HepG2 (cell line): ENCODE data around the gene TSPYL1. TPM values are rescaled to one million over a fixed set of nuclear protein-coding genes. Genes with fewer than 3 reads are reported as not detected.
A peak's percentile ranks its signal among the peaks of the same experiment; 100 is the strongest.

Experiments
- ATAC-seq: fragments of 200-7000 bp; cut with Tn5 transposase; 3 replicates; pipeline ENCODE4 v1.9.1; 2020; ENCODE audit warnings: mild to moderate bottlenecking, moderate library complexity
- BruUV-seq: library from RNA; stranded (reverse); fragments of 400-500 nt; replicated peaks from 2 replicates; lab custom pipeline; 2021; lab: Mats Ljungman, UMichigan
- CTCF ChIA-PET: fragments of 300-600 bp; formaldehyde crosslinking; extraction: SDS; loops from one replicate; lab custom pipeline; 2021; ENCODE audit warnings: low total read pairs, inconsistent platforms, low intra/inter-chr PET ratio; lab: Yijun Ruan, JAX
- POLR2A ChIA-PET: fragments of 350-600 bp; sonication (Branson Sonifier 250); formaldehyde crosslinking; loops from one replicate; lab custom pipeline; 2020; ENCODE audit warnings: antibody characterized with exemption, inconsistent platforms; lab: Yijun Ruan, JAX
- DNase-seq: peaks from one replicate; pipeline ENCODE4 v3.0.0-alpha.2; 2015; ENCODE audit warnings: low spot score
- FAIRE-seq: peaks from 3 replicates; lab custom pipeline; 2011; peaks lifted over from hg19 to GRCh38; lab: Jason Lieb, UNC
- H2AFZ ChIP-seq: one replicate; pipeline ENCODE4 v1.6.1; 2011; ENCODE audit warnings: low read length, inconsistent platforms
- H3K27ac ChIP-seq: fragments of 300-600 bp; 3 replicates; pipeline ENCODE4 v1.8.0; 2011; ENCODE audit warnings: mixed run types, mild to moderate bottlenecking, mixed read lengths, low read length, inconsistent platforms; ENCODE audit not compliant: insufficient read depth; ENCODE audit errors: extremely low read length
- H3K27me3 ChIP-seq, 2 experiments: fragments of 200-600 bp in 1 of 2; 2 replicates in 1 of 2; 3 replicates in 1 of 2; pipeline versions ENCODE4 v1.6.0 to v1.8.0; 2011; ENCODE audit warnings: low read length in 2 of 2, mild to moderate bottlenecking in 2 of 2, moderate library complexity in 2 of 2, inconsistent platforms in 1 of 2; ENCODE audit not compliant: insufficient read depth in 2 of 2, control insufficient read depth in 1 of 2
- H3K36me3 ChIP-seq, 2 experiments: fragments of 200-600 bp in 1 of 2; replicated peaks in 1 of 2; 2 replicates in 1 of 2; 3 replicates in 1 of 2; pipeline versions ENCODE4 v1.5.1 to v1.8.0; 2011; ENCODE audit warnings: low read length in 2 of 2, inconsistent platforms in 1 of 2; ENCODE audit not compliant: insufficient read depth in 2 of 2, control insufficient read depth in 1 of 2
- H3K4me1 ChIP-seq: 2 replicates; pipeline ENCODE4 v1.5.1; 2012; ENCODE audit warnings: low read length, inconsistent platforms; ENCODE audit not compliant: insufficient read depth
- H3K4me2 ChIP-seq: 2 replicates; pipeline ENCODE4 v1.6.0; 2011; ENCODE audit warnings: low read depth, low read length, inconsistent platforms
- H3K4me3 ChIP-seq, 3 experiments: fragments of 200-600 bp in 1 of 3; sonication (generic), shearing (Covaris generic) in 1 of 3; replicated peaks in 1 of 3; 2 replicates each; pipeline ENCODE4 v1.5.1; 2011 to 2016; ENCODE audit warnings: low read length in 3 of 3, inconsistent platforms in 2 of 3, low read depth in 2 of 3, mild to moderate bottlenecking in 2 of 3, control low read depth in 1 of 3, mixed read lengths in 1 of 3; ENCODE audit not compliant: insufficient read depth in 1 of 3
- H3K79me2 ChIP-seq: one replicate; pipeline ENCODE4 v1.6.1; 2011; ENCODE audit warnings: low read length, inconsistent platforms; ENCODE audit not compliant: insufficient read depth
- H3K9ac ChIP-seq: 2 replicates; pipeline ENCODE4 v1.6.0; 2011; ENCODE audit warnings: mild to moderate bottlenecking, low read depth, low read length, inconsistent platforms; ENCODE audit not compliant: insufficient read depth
- H3K9me3 ChIP-seq: 2 replicates; pipeline ENCODE4 v1.5.1; 2012; ENCODE audit warnings: mild to moderate bottlenecking, low read length
- H4K20me1 ChIP-seq: 2 replicates; pipeline ENCODE4 v1.6.0; 2011; ENCODE audit warnings: inconsistent platforms, mild to moderate bottlenecking, low read length, moderate library complexity; ENCODE audit not compliant: insufficient read depth
- AGO1 ChIP-seq: fragments of 200-400 bp; formaldehyde crosslinking; IDR thresholded peaks from 2 replicates; pipeline ENCODE4 v1.6.1; 2017; ENCODE audit warnings: mild to moderate bottlenecking, low read depth, low read length, moderate library complexity; ENCODE audit not compliant: poor library complexity, severe bottlenecking
- CEBPG ChIP-seq: IDR thresholded peaks from 2 replicates; pipeline ENCODE4 v1.6.1; 2016
- CREB1 ChIP-seq, 2 experiments: fragments of 450-650 bp in 1 of 2; IDR thresholded peaks; 2 replicates each; pipeline ENCODE4 v1.6.1; 2016 to 2017; ENCODE audit warnings: control low read depth in 1 of 2, mild to moderate bottlenecking in 1 of 2, missing compliant biosample characterization in 1 of 2, missing genetic modification characterization in 1 of 2
- HNF4G ChIP-seq, 2 experiments: sonication (generic) in 1 of 2; formaldehyde crosslinking in 1 of 2; IDR thresholded peaks; 2 replicates each; pipeline versions ENCODE4 v1.4.0 to v1.6.1; 2011 to 2020; ENCODE audit warnings: borderline replicate concordance in 2 of 2, low read depth in 2 of 2, mild to moderate bottlenecking in 2 of 2, low read length in 1 of 2, missing genetic modification reagents in 1 of 2, moderate library complexity in 1 of 2
- KDM5A ChIP-seq: fragments of 200-600 bp; sonication (generic); IDR thresholded peaks from 2 replicates; pipeline ENCODE4 v1.7.0; 2018; ENCODE audit warnings: antibody characterized with exemption, mild to moderate bottlenecking, low read length, borderline replicate concordance
- KLF11 ChIP-seq: IDR thresholded peaks from 2 replicates; pipeline ENCODE4 v1.6.1; 2016; ENCODE audit warnings: missing compliant biosample characterization
- MZF1 ChIP-seq: sonication (generic); formaldehyde crosslinking; IDR thresholded peaks from 2 replicates; pipeline ENCODE4 v1.8.1; 2023; ENCODE audit warnings: mild to moderate bottlenecking, missing genetic modification reagents, borderline replicate concordance
- NFRKB ChIP-seq: fragments of 450-650 bp; IDR thresholded peaks from 2 replicates; pipeline ENCODE4 v1.6.1; 2017
- RBFOX2 ChIP-seq: fragments of 200-400 bp; formaldehyde crosslinking; IDR thresholded peaks from 2 replicates; pipeline ENCODE4 v1.6.1; 2017; ENCODE audit warnings: low read depth, mild to moderate bottlenecking, low read length
- REPIN1 ChIP-seq: sonication (generic); formaldehyde crosslinking; IDR thresholded peaks from 2 replicates; pipeline ENCODE4 v1.8.0; 2022; ENCODE audit warnings: missing genetic modification reagents, low read depth, mild to moderate bottlenecking, borderline replicate concordance
- SOX5 ChIP-seq: IDR thresholded peaks from 2 replicates; pipeline ENCODE4 v1.6.1; 2016; ENCODE audit warnings: borderline replicate concordance
- TEAD3 ChIP-seq: optimal IDR thresholded peaks from 2 replicates; pipeline ENCODE3; 2016; ENCODE audit warnings: borderline replicate concordance
- ZFY ChIP-seq: sonication (generic); formaldehyde crosslinking; IDR thresholded peaks from 2 replicates; pipeline ENCODE4 v1.4.0; 2020; ENCODE audit warnings: missing genetic modification reagents
- ZFYVE20 ChIP-seq: sonication (generic); formaldehyde crosslinking; IDR thresholded peaks from 2 replicates; pipeline ENCODE4 v1.8.0; 2023; ENCODE audit warnings: low read depth, mild to moderate bottlenecking, moderate library complexity, missing genetic modification reagents, borderline replicate concordance
- ZNF335 ChIP-seq: sonication (generic); formaldehyde crosslinking; IDR thresholded peaks from 2 replicates; pipeline ENCODE4 v1.4.0; 2020; ENCODE audit warnings: missing genetic modification reagents
- ZNF441 ChIP-seq: sonication (generic); formaldehyde crosslinking; IDR thresholded peaks from 2 replicates; pipeline ENCODE4 v1.7.0; 2021; ENCODE audit warnings: missing genetic modification reagents, borderline replicate concordance
- ZNF652 ChIP-seq: IDR thresholded peaks from 2 replicates; pipeline ENCODE4 v1.6.1; 2016; ENCODE audit warnings: low read depth, borderline replicate concordance
- ZNF703 ChIP-seq: sonication (generic); formaldehyde crosslinking; IDR thresholded peaks from 2 replicates; pipeline ENCODE4 v1.5.1; 2020; ENCODE audit warnings: missing genetic modification reagents, mild to moderate bottlenecking, moderate library complexity, borderline replicate concordance
- ZNF780A ChIP-seq: sonication (generic); formaldehyde crosslinking; IDR thresholded peaks from 2 replicates; pipeline ENCODE4 v1.8.0; 2022; ENCODE audit warnings: mild to moderate bottlenecking, missing genetic modification reagents, moderate library complexity
- ZNF878 ChIP-seq: sonication (generic); formaldehyde crosslinking; IDR thresholded peaks from 2 replicates; pipeline ENCODE4 v1.8.1; 2023; ENCODE audit warnings: mild to moderate bottlenecking, missing genetic modification reagents, moderate library complexity
- WGBS: methylation state at CpG from one replicate; pipeline ENCODE4 v1.1.6; 2017; ENCODE audit warnings: low lambda C conversion rate; 5-methylcytosine and 5-hydroxymethylcytosine counted together
- in situ Hi-C: cut with HindIII; loops from 2 replicates; pipeline ENCODE4 v1.10.0; 2017; ENCODE audit warnings: low pct_unique_long_range_greater_than_20kb; ENCODE audit not compliant: extremely low pct_ligation_motif_present
- intact Hi-C: fragments of 100-400 bp; cut with micrococcal nuclease; formaldehyde crosslinking; loops from one replicate; pipeline ENCODE4 v1.10.0; 2022; ENCODE audit not compliant: unreplicated experiment
- polyA plus RNA-seq, 8 experiments: library from polyadenylated mRNA; depleted of rRNA in 3 of 8; stranded (reverse) in 7 of 8; unstranded in 1 of 8; fragments of >200 nt; fragmentation: Illumina TruSeq in 4 of 8; extraction: Trizol in 4 of 8; gene quantifications; 2 replicates each; pipeline versions ENCODE4 v1.2.1 to v1.2.3, GENCODE V29; 2011 to 2016; ENCODE audit warnings: low read depth in 4 of 8, missing spikeins in 1 of 8, mixed read lengths in 1 of 8; ENCODE audit not compliant: insufficient read depth in 1 of 8
- total RNA-seq, 5 experiments: library from RNA; depleted of rRNA; stranded (reverse); fragments of >200 nt; fragmentation: Illumina TruSeq; extraction: Trizol; gene quantifications; 2 replicates each; pipeline ENCODE4 v1.2.3, GENCODE V29; 2016; ENCODE audit warnings: low read depth in 1 of 5
- TF ChIP-seq, protein P1 (sequence below): sonication (generic); formaldehyde crosslinking; IDR thresholded peaks from 2 replicates; pipeline ENCODE4 v1.4.0; 2020; ENCODE audit warnings: missing genetic modification reagents
- TF ChIP-seq, protein P2 (sequence below): sonication (generic); formaldehyde crosslinking; IDR thresholded peaks from 2 replicates; pipeline ENCODE4 v1.5.1; 2020; ENCODE audit warnings: missing genetic modification reagents, mild to moderate bottlenecking, borderline replicate concordance

Gene TSPYL1
- total and polyA plus RNA-seq, 2 of the 13 experiments (the other 11 are each of a cell fraction or from before 2014, with no cell fraction given) = 28.3 to 93.0 TPM

DNA sequence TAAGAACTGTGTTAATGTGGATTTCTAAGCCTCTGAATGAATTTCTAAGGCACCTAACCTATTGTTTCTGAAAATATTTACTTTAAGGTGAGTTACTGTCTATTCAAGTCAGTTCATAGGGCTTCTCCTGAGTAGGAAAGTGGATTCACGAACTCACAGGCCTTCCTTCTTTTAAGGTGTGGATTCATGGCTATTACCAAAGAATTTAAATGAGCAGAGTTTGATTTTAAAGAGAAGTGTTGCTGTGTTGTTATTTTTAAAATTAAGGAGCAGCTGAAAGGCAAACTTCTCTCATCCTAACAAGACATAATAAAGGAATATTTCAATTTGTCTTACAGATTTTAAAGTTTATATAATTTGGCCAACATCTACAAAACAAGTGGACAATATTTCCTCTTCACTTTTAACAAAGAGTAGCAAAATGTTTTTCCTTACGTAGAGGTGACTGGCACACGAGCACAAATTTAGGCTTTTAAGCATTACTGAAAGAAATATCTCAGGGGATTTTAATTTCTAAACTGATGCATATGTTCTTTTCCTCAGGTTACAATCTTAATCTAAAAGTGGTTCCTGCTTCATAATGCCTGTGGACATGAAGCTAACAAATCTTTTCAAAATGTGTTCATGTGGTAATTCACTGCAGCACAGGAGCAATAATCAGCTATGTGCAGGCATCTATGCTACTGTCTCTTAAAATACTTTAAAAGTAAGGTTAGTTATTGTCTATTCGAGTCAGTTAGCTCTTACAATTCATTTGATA, 25.3 kb downstream of the TSPYL1 start:
- Histone ChIP-seq H4K20me1 (no peaks in the 10 kb centered on the region), H3K27ac (peak overlapping the region; percentile 78), H3K36me3 (0 out of 5 replicates have a peak, but pooled peaks cover 0 to 2% of the 10 kb centered on the region in 2 experiments), H3K4me3 (peak overlapping the region; percentile 86 to 92 (median 89)), H3K9me3 (no peaks in the 10 kb centered on the region), H3K4me1 (peaks cover 52% of the 10 kb centered on the region), H3K79me2 (peaks cover 22% of the 10 kb centered on the region), H3K9ac (peak overlapping the region; percentile 76), H3K27me3 (no peaks in the 10 kb centered on the region), H3K4me2 (peak overlapping the region; percentile 92), H2AFZ (peak overlapping the region; percentile 38)
- no peak for FAIRE-seq
- intact Hi-C loops (loop anchor here (1.0 to 10.0 kb wide), 4 partner anchors 14 to 1423 kb away; partner anchors contain the start of genes DCBLD1, NUS1 and TSPYL1), in situ Hi-C loops (no loop called here)
- no peak for DNase-seq
- BruUV-seq = TSS peak; percentile 94
- CTCF ChIA-PET = no interaction called here
- POLR2A ChIA-PET = interaction anchor here (1.0 to 3.3 kb wide), 10 partner anchors 9 to 317 kb away, joined by 3 to 24 read pairs (median 4); partner anchors contain the start of genes RWDD1 and TSPYL1
- ATAC-seq = no peak; the same call in 2 of the 3 replicates
- WGBS = 3% methylated on average over 4 of the region's 4 CpGs
- no peak for TF ChIP-seq HNF4G (IDR thresholded peaks at IDR 0.05; ENCODE audit: borderline replicate concordance, low read depth, low read length)
- TF ChIP-seq HNF4G (CRISPR knock-in tag; IDR thresholded peaks at IDR 0.05; ENCODE audit: borderline replicate concordance, low read depth) = no peak
- TF ChIP-seq, protein P1, sequence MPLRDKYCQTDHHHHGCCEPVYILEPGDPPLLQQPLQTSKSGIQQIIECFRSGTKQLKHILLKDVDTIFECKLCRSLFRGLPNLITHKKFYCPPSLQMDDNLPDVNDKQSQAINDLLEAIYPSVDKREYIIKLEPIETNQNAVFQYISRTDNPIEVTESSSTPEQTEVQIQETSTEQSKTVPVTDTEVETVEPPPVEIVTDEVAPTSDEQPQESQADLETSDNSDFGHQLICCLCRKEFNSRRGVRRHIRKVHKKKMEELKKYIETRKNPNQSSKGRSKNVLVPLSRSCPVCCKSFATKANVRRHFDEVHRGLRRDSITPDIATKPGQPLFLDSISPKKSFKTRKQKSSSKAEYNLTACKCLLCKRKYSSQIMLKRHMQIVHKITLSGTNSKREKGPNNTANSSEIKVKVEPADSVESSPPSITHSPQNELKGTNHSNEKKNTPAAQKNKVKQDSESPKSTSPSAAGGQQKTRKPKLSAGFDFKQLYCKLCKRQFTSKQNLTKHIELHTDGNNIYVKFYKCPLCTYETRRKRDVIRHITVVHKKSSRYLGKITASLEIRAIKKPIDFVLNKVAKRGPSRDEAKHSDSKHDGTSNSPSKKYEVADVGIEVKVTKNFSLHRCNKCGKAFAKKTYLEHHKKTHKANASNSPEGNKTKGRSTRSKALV (CRISPR knock-in tag) = 0 out of 2 replicates have a peak, but pooled peaks have one; percentile 5
- TF ChIP-seq MZF1 = no peak
- TF ChIP-seq ZNF780A (CRISPR knock-in tag) = 0 out of 2 replicates have a peak, but pooled peaks have one; percentile 8
- TF ChIP-seq ZFY (CRISPR knock-in tag) = 0 out of 2 replicates have a peak, but pooled peaks have one; percentile 2
- TF ChIP-seq ZNF441 (CRISPR knock-in tag) = no peak
- TF ChIP-seq CEBPG (CRISPR knock-in tag) = no peak
- no peak for TF ChIP-seq ZNF335 (CRISPR knock-in tag)
- TF ChIP-seq KLF11 = 0 out of 2 replicates have a peak, but pooled peaks have one; percentile 8
- TF ChIP-seq KDM5A = peak; percentile 79; the same call in 1 of the 2 replicates
- TF ChIP-seq TEAD3 (CRISPR knock-in tag) = no peak
- TF ChIP-seq ZNF878 (CRISPR knock-in tag) = no peak
- TF ChIP-seq ZNF652 (CRISPR knock-in tag) = no peak
- no peak for TF ChIP-seq NFRKB
- no peak for TF ChIP-seq ZFYVE20 (CRISPR knock-in tag)
- no peak; the same call in 1 of the 2 replicates for TF ChIP-seq RBFOX2
- TF ChIP-seq REPIN1 (CRISPR knock-in tag) = no peak
- no peak for TF ChIP-seq SOX5 (CRISPR knock-in tag)
- TF ChIP-seq ZNF703 (CRISPR knock-in tag) = no peak
- TF ChIP-seq CREB1 (IDR thresholded peaks at IDR 0.05) = no peak
- TF ChIP-seq CREB1 (CRISPR knock-in tag; IDR thresholded peaks at IDR 0.05) = 0 out of 2 replicates have a peak, but pooled peaks have one; percentile 9
- TF ChIP-seq, protein P2, sequence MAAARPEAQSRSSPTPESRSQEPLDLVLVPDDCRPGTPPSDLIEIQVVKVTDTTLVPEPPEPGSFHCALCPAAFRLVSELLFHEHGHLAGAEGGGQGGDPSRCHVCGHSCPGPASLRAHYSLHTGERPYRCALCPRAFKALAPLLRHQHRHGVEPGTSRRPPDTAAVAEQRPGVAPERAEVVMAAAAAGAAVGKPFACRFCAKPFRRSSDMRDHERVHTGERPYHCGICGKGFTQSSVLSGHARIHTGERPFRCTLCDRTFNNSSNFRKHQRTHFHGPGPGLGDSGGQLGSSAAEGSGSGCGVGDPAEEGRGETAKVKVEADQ (CRISPR knock-in tag) = no peak
- no peak for TF ChIP-seq AGO1
